ENCODE results near the gene CNIH3.

Gene CNIH3

DNA sequence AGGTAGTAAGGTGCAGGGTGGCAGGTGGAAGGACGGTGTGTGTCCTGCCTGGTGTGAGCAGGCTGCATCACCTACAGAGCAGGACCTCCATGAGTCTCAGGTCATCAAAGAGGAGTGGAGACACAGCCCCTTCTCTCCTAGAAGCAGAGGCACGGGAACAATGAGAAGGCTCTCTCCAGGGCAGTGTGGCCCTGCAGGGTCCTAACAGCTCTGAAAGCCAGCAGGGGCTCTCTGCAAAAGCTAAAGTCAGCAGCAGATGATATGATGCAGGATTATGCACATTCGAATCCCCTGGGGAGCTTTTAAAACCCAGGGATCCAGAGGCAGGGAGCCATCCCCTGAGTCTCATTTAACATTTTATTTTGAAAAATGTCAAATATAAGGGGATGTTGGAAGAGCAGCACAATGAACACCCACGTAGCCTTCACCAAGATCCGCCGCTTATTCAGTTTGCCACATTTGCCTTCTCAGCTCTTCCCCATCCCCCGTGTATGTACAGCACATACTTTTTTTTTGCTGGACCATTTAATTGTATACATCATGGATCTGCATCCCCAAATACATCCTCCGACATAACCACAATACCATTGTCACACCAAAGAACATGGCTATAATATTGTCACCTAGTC, 88.1 kb downstream of the CNIH3 start:
- ATAC-seq (ENCODE audit: insufficient read depth, low read depth) (no peak), DNase-seq (no peak)
- H3K9ac ChIP-seq (ENCODE audit: low read depth, low read length) = no peak overlapping the region
- no peak overlapping the region for H3K27ac ChIP-seq (ENCODE audit: low read length)
- peaks cover 4% of the 10 kb centered on the region; the same call in 1 of the 2 replicates for H3K36me3 ChIP-seq (ENCODE audit: insufficient read depth, low read length)
- TF ChIP-seq EZH2 (IDR thresholded peaks at IDR 0.05; ENCODE audit: borderline replicate concordance, low read depth, low read length, severe bottlenecking) (no peak), CTCF (IDR thresholded peaks at IDR 0.05; ENCODE audit: borderline replicate concordance, extremely low read depth, low read length, poor library complexity, severe bottlenecking) (no peak)
- no peak overlapping the region for H3K4me3 ChIP-seq (ENCODE audit: low read depth in 1 of 2, low read length in 2 of 2)
- H3K9me3 ChIP-seq (ENCODE audit: insufficient read depth, low read length, severe bottlenecking) = no peaks in the 10 kb centered on the region
- no peak overlapping the region for H3K4me2 ChIP-seq (ENCODE audit: insufficient read depth, low read length)
- no peaks in the 10 kb centered on the region for H3K27me3 ChIP-seq (ENCODE audit: insufficient read depth, low read length, poor library complexity)
- H3K4me1 ChIP-seq (ENCODE audit: insufficient read depth, low read length) = peaks cover 5% of the 10 kb centered on the region
- no peaks in the 10 kb centered on the region for H3K79me2 ChIP-seq (ENCODE audit: insufficient read depth, low read length)
- H2AFZ ChIP-seq (ENCODE audit: low read depth, low read length) = no peak overlapping the region
- H4K20me1 ChIP-seq (ENCODE audit: insufficient read depth, low read length) = no peaks in the 10 kb centered on the region

GRCh38 chr1:224705578-224705977, 89.5 kb downstream of the CNIH3 start:
- Histone ChIP-seq H3K4me1 (ENCODE audit: insufficient read depth, low read length) (peaks cover 5% of the 10 kb centered on the region), H2AFZ (ENCODE audit: low read depth, low read length) (no peak overlapping the region), H3K36me3 (ENCODE audit: insufficient read depth, low read length) (peaks cover 4% of the 10 kb centered on the region; the same call in 1 of the 2 replicates), H3K79me2 (ENCODE audit: insufficient read depth, low read length) (no peaks in the 10 kb centered on the region), H3K9me3 (ENCODE audit: insufficient read depth, low read length, severe bottlenecking) (no peaks in the 10 kb centered on the region), H3K27me3 (ENCODE audit: insufficient read depth, low read length, poor library complexity) (no peaks in the 10 kb centered on the region), H4K20me1 (ENCODE audit: insufficient read depth, low read length) (no peaks in the 10 kb centered on the region), H3K9ac (ENCODE audit: low read depth, low read length) (no peak overlapping the region), H3K4me3 (ENCODE audit: low read depth in 1 of 2, low read length in 2 of 2) (no peak overlapping the region), H3K4me2 (ENCODE audit: insufficient read depth, low read length) (no peak overlapping the region), H3K27ac (ENCODE audit: low read length) (no peak overlapping the region; the same call in 1 of the 2 replicates)
- ATAC-seq (ENCODE audit: insufficient read depth, low read depth) (no peak), DNase-seq (no peak)
- TF ChIP-seq CTCF (IDR thresholded peaks at IDR 0.05; ENCODE audit: borderline replicate concordance, extremely low read depth, low read length, poor library complexity, severe bottlenecking) = no peak
- TF ChIP-seq EZH2 (IDR thresholded peaks at IDR 0.05; ENCODE audit: borderline replicate concordance, low read depth, low read length, severe bottlenecking) = no peak

DNA sequence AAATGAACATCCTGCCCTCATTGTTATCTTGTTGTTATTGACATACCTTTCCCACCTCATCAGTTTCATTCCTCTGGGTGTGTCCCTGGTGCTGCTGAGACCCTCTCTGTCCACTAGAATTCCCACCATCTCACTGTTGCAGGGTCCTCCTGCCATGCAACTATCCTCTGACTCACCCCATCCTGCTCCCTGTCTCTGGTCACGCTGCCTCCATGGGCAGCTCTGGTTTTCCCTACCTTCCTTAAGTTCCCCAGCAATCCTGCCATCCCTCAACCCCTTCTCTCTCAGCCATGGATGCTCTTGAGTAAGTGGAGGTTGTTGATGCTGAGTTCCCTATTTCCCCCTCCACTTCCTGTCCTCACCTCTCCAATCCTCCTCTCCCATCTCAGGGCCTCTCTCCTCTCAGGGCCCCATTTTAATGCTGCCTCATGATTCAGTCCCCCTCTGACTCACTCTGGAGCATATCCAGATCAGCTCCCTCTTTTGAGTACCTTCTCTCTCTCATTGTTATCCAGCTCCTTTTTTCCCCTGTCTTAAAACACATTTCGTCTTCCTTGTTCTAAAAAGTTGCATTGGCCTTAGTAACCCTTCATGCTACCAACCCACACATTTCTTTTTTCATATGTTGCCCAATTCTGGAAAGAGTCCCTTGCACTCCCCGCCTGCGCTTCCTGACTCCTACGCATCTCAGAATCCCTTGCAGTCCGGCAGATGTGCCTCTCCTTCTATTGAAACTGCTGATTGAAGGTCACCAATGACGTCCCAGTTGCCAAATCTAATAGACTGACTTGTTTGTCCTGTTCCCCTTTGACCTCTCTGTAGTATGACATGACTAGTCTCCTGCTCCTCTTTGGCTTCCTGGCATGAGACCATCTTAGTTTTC, 92.0 kb downstream of the CNIH3 start:
- peaks cover 5% of the 10 kb centered on the region for H3K4me1 ChIP-seq (ENCODE audit: insufficient read depth, low read length)
- H3K27ac ChIP-seq (ENCODE audit: low read length) = peak overlapping the region; percentile 28; the same call in 1 of the 2 replicates
- H3K9me3 ChIP-seq (ENCODE audit: insufficient read depth, low read length, severe bottlenecking) = no peaks in the 10 kb centered on the region
- DNase-seq (no peak), ATAC-seq (ENCODE audit: insufficient read depth, low read depth) (peak; percentile 43; the same call in 1 of the 3 replicates)
- H3K79me2 ChIP-seq (ENCODE audit: insufficient read depth, low read length) = no peaks in the 10 kb centered on the region
- H3K27me3 ChIP-seq (ENCODE audit: insufficient read depth, low read length, poor library complexity) = no peaks in the 10 kb centered on the region
- peaks cover 4% of the 10 kb centered on the region; the same call in 1 of the 2 replicates for H3K36me3 ChIP-seq (ENCODE audit: insufficient read depth, low read length)
- H3K9ac ChIP-seq (ENCODE audit: low read depth, low read length) = no peak overlapping the region
- H3K4me2 ChIP-seq (ENCODE audit: insufficient read depth, low read length) = no peak overlapping the region
- no peaks in the 10 kb centered on the region for H4K20me1 ChIP-seq (ENCODE audit: insufficient read depth, low read length)
- no peak overlapping the region for H3K4me3 ChIP-seq (ENCODE audit: low read depth in 1 of 2, low read length in 2 of 2)
- no peak overlapping the region for H2AFZ ChIP-seq (ENCODE audit: low read depth, low read length)
- TF ChIP-seq EZH2 (IDR thresholded peaks at IDR 0.05; ENCODE audit: borderline replicate concordance, low read depth, low read length, severe bottlenecking) = no peak
- no peak for TF ChIP-seq CTCF (IDR thresholded peaks at IDR 0.05; ENCODE audit: borderline replicate concordance, extremely low read depth, low read length, poor library complexity, severe bottlenecking)

All from DND-41 (cell line).